GM13977 (cell line): ENCODE results near the gene CNOT8.

ENCODE experiments used
- DNase-seq: peaks from one replicate; pipeline ENCODE4 v3.0.0; 2012; ENCODE audit warnings: low spot score
- in situ Hi-C: fragments of 300-500 bp; cut with MboI; formaldehyde crosslinking; loops from one replicate; pipeline ENCODE4 v1.12.0; 2022; ENCODE audit warnings: low sequenced_read_pairs, low pct_unique_long_range_greater_than_20kb, mixed read lengths, inconsistent platforms; ENCODE audit not compliant: unreplicated experiment
- TF ChIP-seq, protein P1 (sequence below): IDR thresholded peaks from 2 replicates; pipeline ENCODE4 v1.5.1; 2012; ENCODE audit warnings: mild to moderate bottlenecking, control low read depth; ENCODE audit not compliant: insufficient read depth; ENCODE audit errors: extremely low read depth, missing control alignments

CNOT8 gene

DNA sequence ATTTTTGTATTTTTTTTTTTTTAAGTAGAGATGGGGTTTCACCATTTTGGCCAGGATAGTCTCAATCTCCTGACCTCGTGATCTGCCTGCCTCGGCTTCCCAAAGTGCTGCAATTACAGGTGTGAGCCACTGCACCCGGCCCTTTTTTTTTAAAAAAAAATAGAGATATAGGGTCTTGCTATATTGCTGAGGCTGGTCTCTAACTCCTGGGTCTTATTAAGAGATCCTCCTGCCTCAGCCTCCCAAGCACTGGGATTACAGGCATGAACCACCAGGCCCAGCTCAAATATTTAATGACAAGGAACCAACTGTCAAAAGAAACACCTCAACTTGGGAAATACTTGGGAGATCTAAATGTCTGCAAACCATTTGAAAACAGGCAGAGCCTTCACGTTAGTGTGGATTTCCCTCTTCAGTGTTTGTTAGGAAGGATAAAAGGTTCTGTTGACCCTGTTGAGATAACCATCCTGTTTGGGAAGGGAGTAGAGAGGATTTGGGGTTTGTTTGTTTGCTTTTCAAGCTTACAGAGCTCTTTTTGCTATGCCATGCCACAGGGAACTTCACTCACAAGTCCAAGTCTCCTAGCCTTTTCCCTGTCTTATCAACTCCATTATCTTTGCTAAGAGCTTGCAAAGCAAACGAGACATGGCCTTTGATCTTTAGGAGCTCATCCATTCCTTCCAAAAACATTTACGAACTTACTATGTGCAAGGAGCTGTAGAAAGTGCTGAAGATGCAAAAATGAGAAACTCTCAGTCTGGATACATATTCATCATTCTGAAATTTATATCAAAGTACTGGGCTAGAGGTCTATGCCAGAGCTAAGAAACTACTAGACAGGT, 15.5 kb upstream of the CNOT8 start:
- TF ChIP-seq, protein P1, sequence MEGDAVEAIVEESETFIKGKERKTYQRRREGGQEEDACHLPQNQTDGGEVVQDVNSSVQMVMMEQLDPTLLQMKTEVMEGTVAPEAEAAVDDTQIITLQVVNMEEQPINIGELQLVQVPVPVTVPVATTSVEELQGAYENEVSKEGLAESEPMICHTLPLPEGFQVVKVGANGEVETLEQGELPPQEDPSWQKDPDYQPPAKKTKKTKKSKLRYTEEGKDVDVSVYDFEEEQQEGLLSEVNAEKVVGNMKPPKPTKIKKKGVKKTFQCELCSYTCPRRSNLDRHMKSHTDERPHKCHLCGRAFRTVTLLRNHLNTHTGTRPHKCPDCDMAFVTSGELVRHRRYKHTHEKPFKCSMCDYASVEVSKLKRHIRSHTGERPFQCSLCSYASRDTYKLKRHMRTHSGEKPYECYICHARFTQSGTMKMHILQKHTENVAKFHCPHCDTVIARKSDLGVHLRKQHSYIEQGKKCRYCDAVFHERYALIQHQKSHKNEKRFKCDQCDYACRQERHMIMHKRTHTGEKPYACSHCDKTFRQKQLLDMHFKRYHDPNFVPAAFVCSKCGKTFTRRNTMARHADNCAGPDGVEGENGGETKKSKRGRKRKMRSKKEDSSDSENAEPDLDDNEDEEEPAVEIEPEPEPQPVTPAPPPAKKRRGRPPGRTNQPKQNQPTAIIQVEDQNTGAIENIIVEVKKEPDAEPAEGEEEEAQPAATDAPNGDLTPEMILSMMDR: no peak

DNA sequence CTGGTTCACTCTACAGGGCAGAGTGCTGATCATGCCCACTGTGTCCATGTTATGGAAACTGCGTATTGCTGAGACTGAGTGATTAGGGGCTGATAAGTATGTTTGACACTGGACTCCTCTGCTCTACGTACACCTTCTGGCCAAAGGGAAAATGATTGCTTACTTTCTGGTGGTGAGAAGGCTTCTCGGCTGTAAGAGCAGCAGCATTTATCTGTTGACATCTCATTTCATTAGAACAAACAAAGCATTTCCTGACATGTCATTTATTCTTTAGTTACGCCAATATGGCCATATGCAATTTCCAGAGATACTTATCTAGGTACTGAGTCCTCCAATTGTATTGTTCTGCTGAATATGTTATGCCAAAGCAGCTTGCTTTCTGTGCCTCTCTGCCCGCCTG, 13.6 kb upstream of the CNOT8 start:
- no peak for DNase-seq
- in situ Hi-C loops: no loop called here
- TF ChIP-seq, protein P1: no peak

More for the DNA sequence above, 15.5 kb upstream of the CNOT8 start:
- DNase-seq: no peak
- in situ Hi-C loops: no loop called here

DNA sequence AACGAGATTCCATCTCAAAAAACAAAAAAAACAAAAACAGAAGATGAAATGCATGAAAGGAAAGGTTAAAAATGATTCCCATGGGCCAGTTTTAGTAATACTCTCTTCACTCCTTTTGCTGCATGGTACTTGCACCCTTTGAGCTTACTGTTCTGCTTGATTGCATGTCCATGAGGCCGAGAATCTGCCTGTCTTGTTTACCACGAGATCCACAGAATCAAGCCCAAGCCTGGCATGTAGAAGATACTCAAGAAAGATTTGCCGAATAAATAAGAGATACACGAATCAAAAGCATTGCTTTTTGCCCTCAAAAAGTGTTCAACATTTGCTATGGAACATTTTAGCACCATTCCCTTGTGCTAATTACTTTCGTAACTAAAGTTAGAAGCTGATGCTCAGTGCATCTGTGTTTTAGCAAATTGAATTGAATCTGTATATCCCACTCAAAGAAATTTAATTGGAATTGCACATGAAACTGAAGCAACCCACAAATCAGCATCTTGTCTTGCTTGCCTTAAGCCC, 9.1 kb upstream of the CNOT8 start:
- DNase-seq: no peak

DNA sequence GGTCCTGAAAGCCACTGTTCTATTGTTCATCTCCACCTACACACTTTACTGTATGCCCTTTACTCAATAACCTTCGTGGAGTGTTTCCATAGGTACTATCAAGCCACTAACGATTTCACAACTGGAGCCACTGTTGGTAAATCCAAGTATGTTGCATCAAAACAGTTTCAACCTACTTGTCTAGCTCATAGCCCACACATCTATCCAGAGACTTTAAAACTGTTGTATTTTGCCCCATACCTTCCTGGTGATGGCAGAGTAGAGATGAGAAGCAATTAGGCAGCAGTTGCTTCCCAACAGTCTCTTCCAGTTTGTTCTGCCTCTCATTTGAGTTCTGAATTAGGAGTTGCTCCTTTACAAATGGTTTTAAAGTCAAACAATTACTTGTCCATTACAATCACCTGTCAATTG, 8.6 kb upstream of the CNOT8 start:
- no peak for DNase-seq
- TF ChIP-seq, protein P1: no peak
- in situ Hi-C loops: no loop called here

More for the DNA sequence above, 9.1 kb upstream of the CNOT8 start:
- TF ChIP-seq, protein P1: no peak
- in situ Hi-C loops: no loop called here

DNA sequence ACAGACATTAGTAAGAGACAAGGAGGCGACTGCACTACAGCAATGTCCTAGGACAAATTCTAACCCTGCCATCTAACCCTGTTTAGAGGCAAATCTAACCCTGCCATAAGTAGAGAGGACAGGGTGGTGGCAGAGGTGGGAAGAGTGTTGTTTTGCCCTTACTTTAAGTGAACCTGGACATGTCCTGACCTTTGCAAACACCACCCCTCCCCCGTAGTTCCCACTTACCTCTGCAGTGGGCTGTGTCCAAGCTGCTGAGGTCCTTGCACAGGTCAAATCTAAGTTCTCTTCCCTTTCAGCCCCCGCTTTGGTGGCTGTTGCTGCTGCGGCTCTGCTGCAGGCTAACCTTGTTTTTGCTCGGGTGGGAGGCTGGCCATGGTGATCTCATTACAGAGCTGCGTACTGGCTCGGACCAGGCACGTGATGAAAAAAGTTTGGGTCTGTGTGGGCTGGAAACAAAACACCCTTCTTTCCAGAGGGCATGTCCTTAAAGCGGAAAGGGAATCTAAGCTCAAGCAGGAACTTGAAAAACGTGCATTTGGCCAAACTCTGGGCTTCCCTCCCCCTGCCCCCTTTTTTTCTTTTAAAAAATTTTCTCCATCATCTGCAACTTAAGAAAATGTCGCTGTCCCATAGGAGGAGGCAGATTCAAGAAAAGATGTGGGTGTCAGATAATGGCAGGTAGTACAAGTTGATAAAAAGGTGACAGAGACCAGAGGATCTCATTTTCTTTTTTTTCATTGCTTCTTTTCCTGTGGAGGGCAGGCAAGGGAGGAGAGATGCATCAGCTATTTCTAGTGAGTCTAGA, 8.0 kb upstream of the CNOT8 start, which contains the start of gene FAXDC2:
Gene FAXDC2 (minus strand): TSS at position 349 of the 808 bp plus-strand sequence. CDS start 12,425 bp downstream, outside the sequence.
- in situ Hi-C loops: no loop called here
- TF ChIP-seq, protein P1: no peak
- DNase-seq: no peak

DNA sequence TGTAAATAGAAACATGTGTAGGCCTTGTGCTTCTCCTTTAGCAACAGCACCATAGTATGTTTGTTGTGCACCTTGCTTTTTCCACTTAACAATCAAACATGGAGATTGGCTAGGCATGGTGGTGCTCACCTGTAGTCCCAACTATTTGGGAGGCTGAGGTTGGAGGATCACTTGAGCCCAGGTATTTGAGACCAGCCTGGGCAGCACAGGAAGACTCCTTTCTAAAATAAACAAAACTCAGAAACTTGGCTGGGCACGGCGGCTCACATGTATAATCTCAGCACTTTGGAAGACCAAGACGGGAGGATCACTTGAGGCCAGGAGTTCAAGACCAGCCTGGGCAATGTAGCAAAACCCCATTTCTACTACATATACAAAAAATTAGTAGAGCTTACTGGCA, 7.1 kb upstream of the CNOT8 start:
- no peak for DNase-seq
- in situ Hi-C loops: no loop called here
- TF ChIP-seq, protein P1: no peak
